SH-SY5Y (cell line): ENCODE data around the gene FAM124B.

ENCODE experiments used
- GATA2 ChIP-seq: IDR thresholded peaks from 2 replicates; pipeline ENCODE4 v1.6.1; 2011; ENCODE audit warnings: mild to moderate bottlenecking, low read depth, low read length
- GATA3 ChIP-seq: IDR thresholded peaks from 2 replicates; pipeline ENCODE4 v1.6.1; 2011; ENCODE audit warnings: low read depth, mild to moderate bottlenecking, low read length, moderate library complexity

The FAM124B gene

GRCh38 chr2:224403657-224404056 lies 1.8 kb upstream of the FAM124B start:
- TF ChIP-seq GATA2 (no peak), GATA3 (no peak)

GRCh38 chr2:224400886-224401632 lies 848 bp downstream of the FAM124B start:
- no peak for TF ChIP-seq GATA2
- TF ChIP-seq GATA3 = no peak

- TF ChIP-seq GATA3 (no peak), GATA2 (no peak)
Observed at GRCh38 chr2:224400174-224400810, 1.6 kb downstream of the FAM124B start.

GRCh38 chr2:224398289-224398688 lies 3.6 kb downstream of the FAM124B start:
- TF ChIP-seq GATA2 (no peak), GATA3 (no peak)

GRCh38 chr2:224395620-224396390 lies 6.1 kb downstream of the FAM124B start:
- TF ChIP-seq GATA2 (no peak), GATA3 (no peak)

GRCh38 chr2:224393157-224393872 lies 8.6 kb downstream of the FAM124B start:
- no peak for TF ChIP-seq GATA2
- TF ChIP-seq GATA3 = no peak

GRCh38 chr2:224392545-224392944 lies 9.4 kb downstream of the FAM124B start:
- TF ChIP-seq GATA2 (no peak), GATA3 (no peak)

- TF ChIP-seq GATA2 (no peak), GATA3 (no peak)
Observed at GRCh38 chr2:224389317-224389716, 12.6 kb downstream of the FAM124B start.

- TF ChIP-seq GATA3 (no peak), GATA2 (no peak)
Observed at GRCh38 chr2:224386876-224387275, 15.0 kb downstream of the FAM124B start.

GRCh38 chr2:224382973-224383555 lies 18.8 kb downstream of the FAM124B start:
- TF ChIP-seq GATA3 (no peak), GATA2 (no peak)

- TF ChIP-seq GATA3 (no peak), GATA2 (no peak)
Observed at GRCh38 chr2:224381521-224382279, 20.2 kb downstream of the FAM124B start.

- no peak for TF ChIP-seq GATA3
- TF ChIP-seq GATA2 = no peak
Observed at GRCh38 chr2:224379986-224380385, 21.9 kb downstream of the FAM124B start.

GRCh38 chr2:224379172-224379571 lies 22.7 kb downstream of the FAM124B start:
- TF ChIP-seq GATA3 (no peak), GATA2 (no peak)
